GM12873 (cell line): ENCODE measurements around the gene PAH.

Experiments used
- TF ChIP-seq, protein P1 (sequence below): IDR thresholded peaks from 2 replicates; pipeline ENCODE4 v1.5.1; 2012; ENCODE audit warnings: low read depth, mild to moderate bottlenecking, moderate library complexity, low read length, control low read depth; ENCODE audit not compliant: insufficient read depth; ENCODE audit errors: missing control alignments

Gene PAH

DNA sequence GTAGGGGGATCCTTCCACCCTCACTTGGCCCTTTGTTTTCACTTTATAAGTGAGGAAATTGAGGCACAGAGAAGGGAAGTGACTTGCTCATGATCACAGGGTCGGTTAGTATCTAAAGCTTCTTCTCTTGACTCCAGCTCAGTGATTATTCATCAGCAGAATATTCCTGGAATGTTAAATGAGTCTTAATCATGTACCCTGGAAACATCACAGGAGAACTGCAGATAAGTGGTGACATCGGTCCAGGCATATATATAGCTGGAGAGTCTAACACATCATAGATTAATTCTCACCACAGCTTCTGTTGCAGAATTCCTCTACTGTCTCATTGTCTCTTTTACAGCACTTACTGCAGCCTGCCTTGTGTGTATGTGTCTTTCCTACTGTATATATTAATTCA lies 69.9 kb downstream of the PAH start:
- TF ChIP-seq, protein P1, sequence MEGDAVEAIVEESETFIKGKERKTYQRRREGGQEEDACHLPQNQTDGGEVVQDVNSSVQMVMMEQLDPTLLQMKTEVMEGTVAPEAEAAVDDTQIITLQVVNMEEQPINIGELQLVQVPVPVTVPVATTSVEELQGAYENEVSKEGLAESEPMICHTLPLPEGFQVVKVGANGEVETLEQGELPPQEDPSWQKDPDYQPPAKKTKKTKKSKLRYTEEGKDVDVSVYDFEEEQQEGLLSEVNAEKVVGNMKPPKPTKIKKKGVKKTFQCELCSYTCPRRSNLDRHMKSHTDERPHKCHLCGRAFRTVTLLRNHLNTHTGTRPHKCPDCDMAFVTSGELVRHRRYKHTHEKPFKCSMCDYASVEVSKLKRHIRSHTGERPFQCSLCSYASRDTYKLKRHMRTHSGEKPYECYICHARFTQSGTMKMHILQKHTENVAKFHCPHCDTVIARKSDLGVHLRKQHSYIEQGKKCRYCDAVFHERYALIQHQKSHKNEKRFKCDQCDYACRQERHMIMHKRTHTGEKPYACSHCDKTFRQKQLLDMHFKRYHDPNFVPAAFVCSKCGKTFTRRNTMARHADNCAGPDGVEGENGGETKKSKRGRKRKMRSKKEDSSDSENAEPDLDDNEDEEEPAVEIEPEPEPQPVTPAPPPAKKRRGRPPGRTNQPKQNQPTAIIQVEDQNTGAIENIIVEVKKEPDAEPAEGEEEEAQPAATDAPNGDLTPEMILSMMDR: no peak

DNA sequence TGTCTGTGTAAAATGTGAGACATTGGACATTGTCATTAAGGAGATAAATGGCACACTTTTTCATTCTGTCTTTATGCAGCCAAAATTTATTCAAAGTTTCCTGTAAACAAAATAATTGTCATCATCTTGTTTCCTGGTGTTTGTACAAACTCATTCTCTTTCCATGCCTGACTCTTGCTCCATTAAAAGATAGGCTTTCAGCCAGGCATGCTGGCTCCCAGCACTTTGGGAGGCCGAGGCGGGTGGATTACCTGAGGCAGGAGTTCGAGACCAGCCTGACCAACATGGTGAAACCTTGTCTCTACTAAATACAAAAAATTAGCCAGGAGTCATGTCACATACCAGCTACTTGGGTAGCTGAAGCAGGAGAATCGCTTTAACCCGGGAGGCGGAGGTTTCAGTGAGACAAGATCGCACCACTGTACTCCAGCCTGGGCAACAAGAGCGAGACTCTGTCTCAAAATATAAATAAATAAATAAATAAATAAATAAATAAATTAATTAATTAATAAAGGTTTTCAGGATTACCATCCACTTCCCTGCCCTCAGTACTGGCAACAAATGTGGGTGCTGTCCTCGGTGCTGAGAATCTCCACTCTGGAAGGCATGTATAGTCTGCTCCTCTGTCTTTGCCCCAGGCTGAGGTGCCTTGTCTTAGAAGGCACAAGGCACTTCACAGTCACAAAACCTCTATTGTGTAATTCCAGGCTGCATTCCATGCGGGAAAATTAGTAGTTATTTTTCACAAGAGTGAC lies 83.2 kb downstream of the PAH start:
- TF ChIP-seq, protein P1: no peak

DNA sequence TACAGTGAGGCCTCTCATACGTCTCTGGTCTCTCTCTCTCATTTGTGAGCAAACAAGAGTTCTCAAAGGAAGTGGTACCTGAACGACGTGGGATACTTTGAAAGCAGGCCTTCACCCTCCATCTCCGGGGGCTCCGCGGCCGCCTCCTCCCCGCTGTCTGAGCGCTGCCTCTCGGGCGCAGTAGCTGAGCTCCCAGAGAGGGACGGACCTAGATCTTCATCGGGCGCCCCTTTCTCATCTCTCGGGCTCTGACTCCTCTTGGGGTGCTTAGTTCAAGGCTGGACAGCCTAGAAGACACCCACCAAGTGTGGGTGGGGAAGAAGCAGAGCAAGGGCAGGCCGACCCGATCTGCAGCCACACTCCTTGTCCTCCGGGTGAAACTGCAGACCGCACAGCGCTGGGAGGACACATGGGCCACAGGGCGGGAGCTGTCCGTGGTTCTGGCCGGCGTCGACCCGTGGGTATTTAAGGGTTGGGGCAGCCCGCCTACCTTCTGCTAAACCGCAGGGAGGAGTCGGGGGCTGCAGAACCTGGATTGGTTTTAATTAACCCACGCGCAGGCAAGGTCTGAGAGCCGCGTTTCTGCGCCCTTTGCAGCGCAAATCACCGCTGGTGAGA lies 92.7 kb downstream of the PAH start:
- TF ChIP-seq, protein P1: no peak

DNA sequence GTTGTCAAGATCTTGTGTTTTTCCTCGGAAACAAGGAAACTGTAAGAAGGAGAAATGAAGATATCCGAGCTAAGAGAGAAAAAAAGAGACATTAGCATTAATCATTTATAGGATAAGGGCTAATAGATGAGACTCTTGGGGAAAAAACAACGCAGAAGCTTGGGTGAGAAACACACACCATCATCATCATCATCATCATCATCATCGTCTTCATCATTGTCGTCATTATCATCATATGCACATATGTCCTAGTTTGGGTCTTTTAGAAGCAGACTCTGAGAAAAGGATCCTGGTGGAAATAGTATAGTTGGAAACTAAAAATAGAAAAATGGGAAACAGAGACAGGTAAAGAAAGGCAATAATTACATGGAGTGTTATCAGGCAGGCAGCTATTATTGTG lies 95.9 kb downstream of the PAH start:
- TF ChIP-seq, protein P1: no peak

DNA sequence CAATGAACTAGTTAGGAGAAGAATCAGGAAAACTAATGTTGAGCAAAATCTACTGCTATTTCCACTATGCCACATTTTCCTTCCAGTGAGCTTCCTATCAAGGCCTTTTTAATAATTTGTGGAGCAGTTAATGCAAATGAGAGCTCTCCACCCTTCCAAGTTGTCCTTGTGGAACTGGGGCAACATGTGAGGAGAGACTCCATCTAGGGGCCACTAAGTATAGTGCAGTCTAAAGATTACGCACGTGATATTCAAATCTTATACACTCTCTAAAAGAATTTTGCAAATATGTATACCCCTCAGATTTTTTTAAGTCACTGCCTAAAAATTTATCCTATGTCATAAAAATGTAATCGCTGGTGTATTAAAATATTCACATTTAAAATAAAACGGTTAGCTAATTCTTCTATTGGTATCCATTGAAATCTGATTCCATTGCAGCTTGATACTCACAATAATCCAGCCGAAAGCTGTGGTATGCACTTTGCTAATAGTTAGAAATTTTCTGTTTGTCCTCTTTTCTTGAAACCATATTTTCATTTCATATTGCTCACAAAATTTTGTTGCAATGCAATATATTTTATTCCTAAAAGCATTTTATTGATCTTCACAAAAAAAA lies 100.1 kb downstream of the PAH start:
- TF ChIP-seq, protein P1: peak; percentile 73

DNA sequence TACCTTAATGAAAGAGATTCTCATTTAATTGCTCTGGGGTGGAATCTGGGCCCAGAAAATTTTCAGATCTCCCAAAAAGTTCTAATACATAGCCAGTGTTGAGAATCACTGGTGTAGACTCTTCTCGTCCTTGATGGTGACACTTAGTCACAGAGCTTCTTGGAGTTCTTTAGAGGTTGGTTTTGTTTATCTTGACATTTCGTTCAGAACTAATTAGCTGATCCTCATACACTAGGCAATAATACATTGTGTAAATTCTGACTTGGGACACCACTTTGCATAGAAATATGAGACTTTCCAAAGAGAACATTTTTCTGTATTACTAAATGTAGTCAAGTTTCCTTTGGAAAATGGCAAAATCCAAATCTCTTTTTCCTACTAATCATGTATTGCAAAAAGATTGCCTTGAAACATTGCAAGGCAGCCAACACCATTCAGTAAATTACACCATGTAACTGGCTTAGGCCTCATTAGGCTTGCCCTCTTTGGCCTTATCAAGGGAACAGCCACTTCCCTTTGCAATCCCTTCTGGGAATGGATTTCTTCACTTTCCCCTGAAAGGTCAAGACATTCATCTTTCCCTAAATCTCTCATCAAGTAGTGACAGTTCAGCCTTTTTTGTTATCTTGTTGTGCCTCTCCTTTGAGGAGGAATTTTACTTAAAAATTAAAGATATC lies 102.2 kb downstream of the PAH start:
- TF ChIP-seq, protein P1: no peak

DNA sequence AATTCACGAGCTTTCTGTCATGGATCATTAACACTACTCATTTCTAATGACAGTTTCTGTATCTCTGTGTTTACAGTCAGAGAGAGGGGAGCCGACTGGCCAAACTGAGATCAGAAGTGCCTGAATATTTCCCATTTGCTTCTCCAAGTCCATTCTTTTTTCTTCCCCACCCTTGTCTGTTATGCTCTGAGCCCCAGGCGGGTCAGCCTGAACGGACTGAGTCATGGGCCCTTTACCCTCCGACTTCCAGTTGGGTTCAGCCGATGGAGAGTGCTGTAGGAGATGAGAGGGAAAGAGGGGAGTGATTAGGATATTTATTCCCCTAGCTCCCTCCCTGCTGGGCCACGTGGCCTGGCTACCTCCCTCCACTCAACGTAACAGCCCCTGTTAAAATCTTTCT lies 104.7 kb downstream of the PAH start:
- TF ChIP-seq, protein P1: no peak
